ENCODE data around the gene ST14. TPM values are rescaled to one million over a fixed set of nuclear protein-coding genes. Genes with fewer than 3 reads are reported as not detected.
A peak's percentile ranks its signal among the peaks of the same experiment; 100 is the strongest.

ST14 gene
- total and polyA plus RNA-seq, 10 donors: 7.1 to 25.9 (median 12.5) TPM

GRCh38 chr11:130146796-130147195 is 12.8 kb upstream of the ST14 start:
- peak overlapping the region; percentile 44 to 89 (median 76) for H3K27ac ChIP-seq
- no peak for DNase-seq

GRCh38 chr11:130148796-130149326 is 10.7 kb upstream of the ST14 start:
- Histone ChIP-seq H3K36me3 (peaks cover 0 to 17% (median 11%) of the 10 kb centered on the region in 6 donors), H3K27ac (no peak overlapping the region), H3K4me3 (no peak overlapping the region), H3K9me3 (no peaks in the 10 kb centered on the region), H3K4me1 (peaks cover 6 to 44% (median 30%) of the 10 kb centered on the region in 6 donors), H3K27me3 (replicated peaks in 1 of 7) (no peaks in the 10 kb centered on the region)
- DNase-seq: no peak
- 87 to 94% (median 89%) methylated on average over 12 of the region's 12 CpGs for WGBS, 5 donors
- no peak for TF ChIP-seq CTCF (IDR thresholded peaks at IDR 0.05 in 8 of 11, conservative IDR thresholded peaks at IDR 0.05 in 3 of 11)
- intact Hi-C loops (cut with DNase I; ENCODE audit: low total_unique reads): no loop called here

More at GRCh38 chr11:130146796-130147195, 12.8 kb upstream of the ST14 start:
- peaks cover 6 to 45% (median 29%) of the 10 kb centered on the region in 6 donors for H3K4me1 ChIP-seq
- H3K9me3 ChIP-seq: no peaks in the 10 kb centered on the region
- TF ChIP-seq POLR2AphosphoS5 (IDR thresholded peaks at IDR 0.05): peak in 1 of 3 donors; percentile 81
- peak in 1 of 11 experiments; percentile 8 for TF ChIP-seq CTCF (IDR thresholded peaks at IDR 0.05 in 8 of 11, conservative IDR thresholded peaks at IDR 0.05 in 3 of 11)
- no peak for TF ChIP-seq POLR2A (IDR thresholded peaks at IDR 0.05)
- WGBS, 5 donors: 8 to 22% (median 12%) methylated on average over 5 of the region's 5 CpGs
- intact Hi-C loops (cut with DNase I; ENCODE audit: low total_unique reads): no loop called here
- H3K4me3 ChIP-seq: peak overlapping the region in 1 of 8 donors; percentile 17
- H3K36me3 ChIP-seq: peaks cover 0 to 38% (median 31%) of the 10 kb centered on the region in 6 donors
- H3K27me3 ChIP-seq (replicated peaks in 1 of 7): no peaks in the 10 kb centered on the region

GRCh38 chr11:130150790-130151189 is 8.8 kb upstream of the ST14 start:
- no peak for DNase-seq
- no peaks in the 10 kb centered on the region for H3K27me3 ChIP-seq (replicated peaks in 1 of 7)
- WGBS, 5 donors: 71 to 85% (median 78%) methylated on average over 7 of the region's 7 CpGs
- TF ChIP-seq POLR2A (IDR thresholded peaks at IDR 0.05): no peak
- peak in 1 of 3 donors; percentile 48 for TF ChIP-seq POLR2AphosphoS5 (IDR thresholded peaks at IDR 0.05)
- no peaks in the 10 kb centered on the region for H3K9me3 ChIP-seq
- no peak overlapping the region for H3K4me3 ChIP-seq
- H3K27ac ChIP-seq: peak overlapping the region in 1 of 8 donors; percentile 1
- H3K36me3 ChIP-seq: no peaks in the 10 kb centered on the region
- peaks cover 6 to 42% (median 23%) of the 10 kb centered on the region in 6 donors for H3K4me1 ChIP-seq
- intact Hi-C loops (cut with DNase I; ENCODE audit: low total_unique reads): no loop called here

GRCh38 chr11:130151196-130151595 is 8.4 kb upstream of the ST14 start:
- intact Hi-C loops (cut with DNase I; ENCODE audit: low total_unique reads): no loop called here
- peak overlapping the region in 1 of 8 donors; percentile 1 for H3K27ac ChIP-seq
- no peaks in the 10 kb centered on the region for H3K27me3 ChIP-seq (replicated peaks in 1 of 7)
- no peaks in the 10 kb centered on the region for H3K36me3 ChIP-seq
- peaks cover 6 to 41% (median 19%) of the 10 kb centered on the region in 6 donors for H3K4me1 ChIP-seq
- no peak for DNase-seq
- H3K4me3 ChIP-seq: no peak overlapping the region
- no peak for TF ChIP-seq POLR2AphosphoS5 (IDR thresholded peaks at IDR 0.05)
- no peak for TF ChIP-seq CTCF (IDR thresholded peaks at IDR 0.05 in 8 of 11, conservative IDR thresholded peaks at IDR 0.05 in 3 of 11)
- no peak for TF ChIP-seq POLR2A (IDR thresholded peaks at IDR 0.05)
- no peaks in the 10 kb centered on the region for H3K9me3 ChIP-seq
- 64 to 83% (median 71%) methylated on average over 1 of the region's 1 CpG for WGBS, 5 donors
